Midbrain (tissue), 1 donor: ENCODE data around the gene APBA2.
A peak's percentile ranks its signal among the peaks of the same experiment; 100 is the strongest.

Experiments used
- DNase-seq: peaks from one replicate; lab custom pipeline; 2025; lab: John Stamatoyannopoulos, UW

APBA2 gene

DNA sequence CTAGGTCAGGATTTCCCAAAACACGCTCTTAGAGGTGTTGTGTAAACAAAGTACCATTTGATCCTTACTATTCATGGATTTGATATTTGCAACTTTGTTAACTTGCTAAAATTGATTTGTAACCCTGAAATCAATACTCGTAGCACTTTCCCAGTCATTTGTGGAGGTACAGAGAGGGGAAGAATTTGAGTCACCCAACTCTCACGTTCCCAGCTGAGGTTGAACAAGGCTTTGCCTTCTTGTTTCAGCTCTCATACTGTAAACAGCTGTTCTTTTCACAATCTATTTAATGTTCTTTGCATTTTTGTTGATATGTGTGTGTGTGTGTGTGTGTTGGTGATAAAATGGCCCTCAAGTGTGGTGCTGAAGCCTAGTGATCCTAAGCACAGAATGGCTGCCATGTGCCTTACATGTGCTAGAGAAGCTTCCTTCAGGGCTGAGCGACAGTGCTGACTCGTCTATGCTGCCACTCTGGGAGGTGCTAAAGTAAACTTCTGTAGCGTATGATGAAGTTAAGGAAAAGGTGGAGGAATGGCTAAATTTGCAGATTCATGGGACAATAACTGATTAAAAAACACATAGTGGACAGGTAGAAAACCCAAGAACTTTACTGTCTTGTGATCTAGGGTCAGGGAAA is 173.2 kb downstream of the APBA2 start:
- DNase-seq = no peak

DNA sequence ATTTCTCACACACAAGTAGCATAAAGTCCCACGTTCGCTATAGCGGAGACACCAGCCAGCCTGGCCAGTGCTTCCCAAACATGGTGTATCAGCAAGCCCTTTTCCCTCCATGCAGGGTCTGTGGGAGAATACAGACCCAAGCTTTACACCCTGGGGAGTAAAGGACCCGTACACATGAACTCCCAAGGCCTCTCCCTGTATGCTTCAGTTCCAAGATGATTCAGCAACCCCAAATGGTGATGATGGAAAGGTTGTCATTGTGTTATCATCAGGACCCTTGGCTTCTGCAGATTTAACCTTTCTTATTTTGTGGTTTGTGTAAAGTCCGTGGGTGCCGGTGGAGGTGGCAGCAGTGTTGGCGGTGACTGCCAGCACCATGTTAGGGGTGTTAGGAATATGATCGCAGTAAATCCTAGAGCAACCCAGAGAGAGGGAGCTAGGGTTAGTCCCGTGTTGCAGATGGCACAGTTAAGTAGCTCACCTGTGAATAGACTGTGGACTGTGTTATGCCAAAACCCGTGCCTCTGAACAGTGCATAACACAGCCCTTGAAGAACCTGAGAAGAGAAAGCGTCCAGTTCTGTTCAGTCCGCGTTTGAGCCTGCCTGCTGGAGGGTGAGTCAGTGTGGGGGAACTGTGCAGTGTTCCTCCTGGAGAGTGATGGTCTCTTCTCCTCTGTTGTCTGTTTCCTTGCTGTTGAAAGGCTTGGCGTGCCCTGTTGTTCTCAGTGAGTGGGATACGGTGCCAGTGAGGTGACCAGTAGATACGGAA is 174.3 kb downstream of the APBA2 start:
- DNase-seq = no peak

DNA sequence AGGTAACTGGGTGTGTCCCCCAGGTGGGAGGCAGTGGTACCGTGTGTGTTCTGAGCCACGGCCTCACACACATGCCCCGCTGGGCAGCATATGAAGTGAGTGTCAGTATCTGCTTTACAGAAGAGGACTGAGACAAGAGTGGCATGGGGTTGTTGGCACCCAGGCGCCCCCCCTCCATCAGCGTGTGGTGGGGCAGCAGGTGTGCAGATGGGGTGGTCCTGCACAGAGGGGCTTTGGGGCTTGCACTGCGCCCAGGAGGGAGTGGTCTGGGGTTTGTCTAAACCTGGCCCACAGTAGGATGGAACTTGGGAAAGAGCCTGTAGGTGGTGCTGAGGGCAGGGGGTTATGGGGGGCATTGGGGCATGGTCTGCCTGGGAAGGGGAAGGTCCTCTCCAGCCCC is 176.0 kb downstream of the APBA2 start:
- DNase-seq = no peak

DNA sequence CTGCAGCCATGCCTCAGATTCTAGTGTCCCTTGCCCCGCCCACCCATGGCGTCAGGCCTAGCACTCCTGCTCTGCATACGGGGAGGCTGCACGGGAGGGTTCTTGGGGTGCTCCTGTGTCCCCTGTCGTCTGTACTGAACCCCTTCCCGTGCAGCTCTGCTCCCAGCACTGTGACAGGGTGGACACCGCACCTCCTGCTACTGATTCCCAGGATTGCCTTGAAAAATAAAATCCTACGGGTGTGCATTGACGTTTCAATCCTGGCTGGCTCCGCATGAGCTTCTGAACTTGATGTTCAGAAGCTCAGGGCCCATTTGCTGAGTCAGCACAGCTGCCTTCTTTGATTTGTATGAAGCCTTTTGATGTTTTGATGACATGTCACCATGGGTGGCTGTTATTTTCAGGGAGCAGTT is 176.4 kb downstream of the APBA2 start:
- DNase-seq = peak; percentile 48

DNA sequence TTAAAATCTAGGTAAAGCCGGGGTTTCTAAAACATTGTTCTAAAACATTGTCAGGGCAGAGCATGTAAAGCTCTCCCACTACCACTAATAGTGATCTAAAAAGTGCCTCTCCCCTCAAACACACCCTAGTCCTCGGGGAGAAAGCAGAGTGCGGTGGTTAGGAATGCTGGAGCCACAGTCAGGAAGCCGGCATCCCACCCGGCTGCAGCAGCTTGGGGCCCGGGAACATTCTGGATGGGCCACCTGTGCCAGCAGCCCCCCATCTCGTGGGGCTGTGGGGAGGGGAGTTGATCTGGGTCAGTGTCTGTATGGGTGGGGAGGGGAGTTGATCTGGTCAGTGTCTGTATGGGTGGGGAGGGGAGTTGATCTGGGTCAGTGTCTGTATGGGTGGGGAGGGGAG is 176.9 kb downstream of the APBA2 start:
- no peak for DNase-seq

DNA sequence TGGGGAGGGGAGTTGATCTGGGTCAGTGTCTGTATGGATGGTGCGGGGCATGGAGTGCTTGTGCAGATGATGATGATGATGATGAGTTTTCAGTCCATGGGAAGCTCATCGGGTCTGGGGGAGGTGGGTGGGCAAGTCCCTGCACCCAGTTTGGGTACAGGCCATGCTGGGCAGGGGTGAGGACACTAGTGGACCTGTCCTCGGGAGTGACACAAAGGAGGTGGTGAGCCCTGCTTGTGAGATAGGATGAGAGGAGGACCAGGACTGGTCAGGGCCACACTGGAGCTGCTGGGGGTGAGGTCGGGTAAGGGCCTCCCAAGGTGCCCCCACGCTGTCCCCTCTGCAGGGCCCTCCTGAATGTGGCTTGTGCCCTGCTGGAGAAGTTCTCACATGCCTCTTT is 177.9 kb downstream of the APBA2 start:
- DNase-seq = no peak

DNA sequence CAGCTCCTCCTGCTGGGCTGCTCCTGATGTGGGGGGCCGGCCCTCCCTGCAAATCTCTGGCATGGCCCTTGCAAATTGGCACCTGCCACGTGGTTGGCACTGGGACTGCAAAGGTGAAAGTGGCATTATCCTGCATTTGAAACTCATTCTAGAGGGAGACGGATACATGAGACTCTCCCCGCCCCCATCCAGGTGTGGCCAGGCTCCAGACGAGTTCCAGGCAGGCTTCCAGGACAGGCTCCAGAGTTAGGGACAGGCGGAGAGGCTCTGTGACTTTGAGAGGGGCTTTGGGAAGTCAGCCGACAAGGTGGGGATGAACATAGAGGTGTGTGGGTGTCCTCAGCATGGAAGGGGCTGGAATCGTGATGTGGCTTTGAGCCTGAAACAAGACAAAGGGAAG is 178.5 kb downstream of the APBA2 start:
- DNase-seq = no peak

DNA sequence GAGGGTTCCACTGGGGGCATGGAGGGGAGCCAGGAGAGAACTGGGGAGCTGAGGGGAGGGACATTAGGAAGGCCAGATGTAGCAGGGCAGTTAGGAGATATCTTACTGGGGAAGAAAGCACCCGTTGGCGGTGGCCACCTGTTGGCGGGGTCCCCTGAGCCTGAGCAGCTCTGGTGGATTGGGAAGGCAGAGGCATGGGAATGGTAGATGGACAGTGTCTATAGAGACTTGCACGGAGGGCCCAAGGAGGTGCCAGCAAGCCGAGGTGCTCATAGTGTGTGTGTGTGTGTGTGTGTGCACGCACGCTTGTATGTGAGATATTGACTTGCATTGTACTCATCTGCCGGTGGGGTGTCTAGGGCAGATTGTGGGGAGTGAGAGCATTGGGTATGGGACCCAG is 179.0 kb downstream of the APBA2 start:
- no peak for DNase-seq

DNA sequence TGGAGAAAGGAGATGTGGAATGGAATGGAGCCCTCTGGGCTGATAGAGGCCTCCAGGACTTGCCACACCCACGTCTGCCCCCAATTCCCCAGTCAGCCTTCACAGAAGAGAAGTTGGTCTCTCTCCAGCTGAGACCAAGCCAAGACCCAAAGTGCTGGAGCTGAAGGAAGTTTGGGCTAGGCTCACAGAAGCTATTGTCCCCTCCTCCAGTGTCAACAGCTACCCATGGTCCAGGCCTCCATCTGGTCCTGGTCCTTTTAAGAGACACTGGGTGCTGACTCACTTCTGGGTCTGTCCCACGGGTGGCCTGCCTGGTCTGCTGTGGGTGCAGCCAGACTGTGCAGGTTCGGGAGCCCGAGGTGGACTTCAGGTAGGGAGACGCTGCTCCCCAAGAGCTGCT is 179.8 kb downstream of the APBA2 start:
- DNase-seq = no peak

DNA sequence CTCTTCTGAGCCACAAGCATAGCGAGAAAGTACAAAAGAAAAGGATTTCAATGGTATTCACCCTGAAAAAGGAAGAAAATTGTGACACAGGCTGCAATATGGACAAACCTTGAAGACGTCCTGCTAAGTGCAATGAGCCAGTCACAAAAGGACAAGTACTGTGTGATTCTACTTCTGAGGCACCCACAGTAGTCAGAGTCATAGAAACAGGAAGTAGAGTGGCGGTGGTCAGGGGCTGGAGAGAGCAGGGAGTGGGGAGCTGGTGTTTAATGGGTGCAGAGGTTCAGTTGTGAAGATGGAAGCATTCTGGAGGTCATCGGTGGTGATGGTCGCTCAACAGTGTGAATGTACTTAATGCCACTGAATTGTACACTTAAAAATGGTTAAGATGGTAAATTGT is 180.5 kb downstream of the APBA2 start:
- DNase-seq = no peak

DNA sequence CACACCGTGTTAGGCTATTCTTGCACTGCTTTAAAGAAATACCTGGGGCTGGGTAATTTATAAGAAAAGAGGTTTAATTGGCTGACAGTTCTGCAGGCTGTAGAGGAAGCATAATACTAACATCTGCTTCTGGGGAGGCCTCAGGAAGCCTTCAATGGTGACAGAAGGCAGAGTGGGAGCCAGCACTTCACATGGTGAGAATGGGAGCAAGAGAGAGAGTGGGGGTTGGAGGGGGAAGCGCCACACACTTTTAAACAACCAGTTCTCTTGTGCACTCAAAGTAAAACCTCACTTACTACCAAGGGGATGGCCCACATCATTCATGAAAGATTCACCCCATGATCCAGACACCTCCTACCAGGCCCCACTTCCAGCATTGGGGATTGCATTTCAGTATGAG is 181.1 kb downstream of the APBA2 start:
- no peak for DNase-seq

DNA sequence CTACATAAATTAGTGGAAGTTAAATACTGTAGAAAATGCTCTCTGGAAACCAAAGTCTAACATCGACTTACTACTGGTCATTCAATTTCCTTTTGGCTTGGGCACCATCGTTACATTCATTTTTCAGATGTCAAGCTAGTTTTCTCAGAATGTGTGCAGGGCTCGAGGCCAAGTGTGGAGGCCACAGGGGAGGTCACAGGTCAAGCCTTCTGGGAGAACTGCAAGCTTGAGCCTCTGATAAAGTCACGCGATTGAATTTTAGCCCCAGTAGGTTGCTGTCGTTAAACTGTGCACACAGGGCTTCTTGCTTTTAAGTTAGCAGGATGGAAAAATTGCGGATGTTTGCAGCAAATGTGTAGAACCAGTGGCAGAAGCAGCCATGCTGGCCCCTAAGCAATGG is 182.2 kb downstream of the APBA2 start:
- DNase-seq = no peak

DNA sequence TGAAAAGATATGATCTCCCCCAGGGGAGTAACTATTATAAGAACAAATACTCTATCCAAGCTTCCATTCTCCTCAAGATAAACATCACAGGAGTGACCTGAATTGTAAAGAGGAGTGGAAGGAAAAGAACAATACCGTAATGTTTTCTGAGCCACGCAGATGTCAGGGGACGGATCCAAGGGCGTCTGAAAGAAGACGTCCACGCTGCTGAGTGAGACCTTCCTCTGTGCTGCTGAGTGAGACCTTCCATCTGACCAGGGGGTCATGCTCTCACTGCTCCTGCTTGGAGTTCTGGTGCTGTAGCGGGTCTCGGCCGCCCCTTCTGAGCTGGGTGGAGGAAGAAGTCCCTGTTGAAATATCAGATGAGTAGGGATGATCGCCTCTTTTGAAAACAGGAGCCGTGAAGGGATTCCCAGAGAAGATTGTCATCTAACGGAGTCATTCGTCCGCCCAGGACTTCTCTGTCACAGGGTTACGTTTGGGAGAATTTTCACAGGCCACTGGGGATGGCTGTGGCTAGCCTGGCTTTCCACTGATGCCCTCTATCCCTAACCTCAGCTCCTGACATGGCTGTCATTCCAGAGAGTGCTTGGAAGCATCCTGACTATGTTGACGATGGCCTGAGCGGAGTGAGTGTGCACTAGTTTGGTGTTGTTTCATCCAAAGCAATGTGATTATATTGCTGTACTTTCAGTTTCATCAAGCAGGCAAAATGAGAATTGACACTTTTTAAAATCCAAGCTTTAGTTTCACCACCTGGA is 184.9 kb downstream of the APBA2 start:
- DNase-seq = peak; percentile 80

DNA sequence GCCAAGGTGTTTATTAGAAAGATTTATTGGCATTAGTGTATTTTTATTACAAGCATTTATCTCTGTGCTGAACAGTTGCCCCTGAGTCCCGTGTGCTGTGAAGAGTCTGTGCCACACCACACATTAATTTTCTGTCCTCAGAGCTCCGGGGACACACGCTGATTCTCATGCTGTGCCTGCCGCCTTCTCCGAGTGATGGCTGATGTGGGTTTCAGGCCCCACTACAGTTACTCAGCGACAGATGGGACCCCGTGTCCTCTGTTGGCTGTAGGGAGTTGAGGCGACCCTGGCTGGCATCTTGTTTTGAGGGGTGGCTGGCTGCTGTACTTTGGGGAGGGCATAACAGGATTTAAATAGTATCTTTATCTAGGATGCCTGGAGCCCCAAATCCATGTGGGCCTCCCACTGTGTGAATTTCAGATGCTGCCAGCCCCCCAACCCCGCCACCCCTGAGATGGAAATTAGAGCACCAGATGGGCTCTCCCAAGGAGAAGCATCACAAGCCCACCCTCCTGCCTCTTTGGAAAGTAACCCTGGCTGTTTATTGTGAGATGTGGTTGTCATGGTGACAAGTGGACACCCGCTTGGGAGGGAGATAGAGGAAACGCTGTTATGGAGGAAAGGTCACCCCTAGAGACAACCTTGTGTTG is 185.6 kb downstream of the APBA2 start:
- DNase-seq = peak; percentile 50

DNA sequence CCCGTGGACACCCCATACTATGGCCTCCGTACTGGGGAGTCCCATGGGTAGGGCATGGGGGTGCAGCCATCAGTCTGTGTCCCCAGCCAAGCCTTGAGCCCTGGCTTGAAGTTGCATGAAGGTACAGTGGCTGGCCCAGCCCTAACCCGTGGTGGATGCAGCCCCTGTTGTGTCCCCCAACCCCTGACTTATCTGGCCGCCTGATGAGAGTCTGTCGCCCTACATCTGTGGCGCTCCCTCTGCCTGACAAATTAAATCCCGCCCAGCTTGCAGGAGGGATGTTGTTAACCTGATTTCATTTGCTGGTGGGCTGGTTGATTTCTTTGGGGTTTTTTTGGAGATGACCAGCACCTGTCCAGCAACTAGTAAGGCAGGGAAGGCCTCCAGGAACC is 186.1 kb downstream of the APBA2 start:
- DNase-seq = no peak

DNA sequence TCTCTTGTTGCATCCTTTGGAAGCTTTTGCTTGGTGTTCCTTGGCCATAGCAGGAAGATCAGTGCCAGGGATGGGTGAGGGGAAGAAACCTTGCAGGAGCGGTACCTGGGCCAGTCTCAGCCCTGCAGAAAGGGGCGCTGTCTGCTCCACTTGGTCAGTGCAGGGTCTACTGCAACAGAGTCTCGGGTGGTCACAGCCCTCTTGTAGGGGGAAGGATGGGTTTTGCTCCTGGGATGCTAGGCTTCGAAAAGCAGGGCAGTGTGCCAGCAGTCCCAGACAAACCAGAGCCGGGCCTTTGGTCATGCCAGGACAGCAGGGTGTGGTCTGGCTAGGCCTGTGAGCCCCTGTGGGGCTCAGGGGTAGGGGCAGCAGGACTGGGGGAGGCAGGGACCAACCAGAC is 186.7 kb downstream of the APBA2 start:
- DNase-seq = no peak

DNA sequence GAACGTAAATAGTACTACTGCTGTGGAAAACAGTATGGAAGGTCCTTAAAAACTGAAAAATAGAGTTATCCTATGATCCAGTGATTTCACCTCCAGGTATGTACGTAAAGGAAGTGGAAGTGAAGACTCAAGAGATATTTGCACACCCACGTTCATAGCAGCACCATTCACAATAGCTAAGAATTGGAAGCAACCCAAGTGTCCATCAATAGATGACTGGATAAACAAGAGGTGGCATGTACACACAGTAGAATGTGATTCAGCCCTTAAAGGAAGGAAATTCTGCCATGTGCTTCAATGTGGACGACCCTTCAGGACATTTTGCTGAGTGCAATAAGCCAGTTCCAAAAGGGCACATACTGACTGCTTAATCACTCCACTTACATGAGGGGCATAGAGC is 188.3 kb downstream of the APBA2 start:
- no peak for DNase-seq

DNA sequence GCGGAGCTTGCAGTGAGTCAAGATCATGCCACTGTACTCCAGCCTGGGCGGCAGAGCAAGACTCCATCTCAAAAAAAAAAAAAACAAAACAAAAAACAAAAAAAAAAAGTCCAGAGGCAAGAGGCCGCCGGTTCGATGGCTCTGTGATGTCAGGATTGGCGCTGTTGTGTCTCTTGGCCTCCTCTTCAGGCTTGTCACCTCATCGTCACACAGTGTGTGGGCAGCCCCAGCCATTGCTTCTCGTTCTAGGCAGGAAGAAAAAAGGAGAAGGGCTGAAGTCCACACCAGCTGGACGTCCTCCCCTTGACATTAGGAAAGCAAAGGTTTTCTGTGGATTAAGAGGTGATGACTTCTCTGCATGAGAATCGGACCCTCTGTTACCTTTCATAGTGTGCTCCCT is 192.8 kb downstream of the APBA2 start:
- DNase-seq = no peak

DNA sequence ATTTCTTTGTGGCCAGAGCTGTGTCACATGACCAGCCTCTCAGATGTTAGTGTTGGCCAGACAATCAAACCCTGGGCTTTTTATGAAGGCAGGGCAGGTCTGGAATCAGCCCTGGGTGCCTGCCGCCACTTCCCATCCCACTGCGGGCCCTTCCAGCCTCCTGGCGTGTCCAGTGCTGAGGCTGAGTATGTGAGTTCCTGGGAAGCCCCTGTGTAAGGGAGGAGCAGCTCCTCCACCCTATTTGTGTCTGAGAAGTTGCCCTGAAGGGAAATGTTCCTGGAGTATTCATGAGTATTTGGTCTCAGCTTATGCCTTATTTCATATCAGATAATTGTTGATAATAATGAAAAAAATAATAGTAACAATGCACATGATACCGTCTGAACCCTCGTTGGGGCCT is 193.7 kb downstream of the APBA2 start:
- DNase-seq = no peak

DNA sequence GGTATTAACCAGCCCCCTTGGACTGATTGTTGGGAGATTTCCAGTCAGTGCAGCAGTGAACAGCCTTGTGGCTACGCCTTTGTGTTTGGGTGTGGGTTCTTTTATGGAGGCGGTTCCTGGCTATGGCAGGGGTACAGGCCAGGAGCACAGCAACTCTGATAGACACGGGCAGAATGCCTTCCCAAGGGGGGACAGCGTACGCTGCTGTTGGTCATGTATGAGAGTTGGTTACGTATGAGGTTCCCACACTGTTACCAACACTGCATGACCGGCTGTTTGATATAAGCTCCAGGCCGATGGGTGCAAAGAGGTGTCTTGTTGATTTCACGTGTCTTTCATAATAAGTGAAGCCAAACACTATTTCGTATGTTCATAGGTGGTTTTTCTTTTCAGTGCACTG is 196.0 kb downstream of the APBA2 start:
- DNase-seq = no peak

DNA sequence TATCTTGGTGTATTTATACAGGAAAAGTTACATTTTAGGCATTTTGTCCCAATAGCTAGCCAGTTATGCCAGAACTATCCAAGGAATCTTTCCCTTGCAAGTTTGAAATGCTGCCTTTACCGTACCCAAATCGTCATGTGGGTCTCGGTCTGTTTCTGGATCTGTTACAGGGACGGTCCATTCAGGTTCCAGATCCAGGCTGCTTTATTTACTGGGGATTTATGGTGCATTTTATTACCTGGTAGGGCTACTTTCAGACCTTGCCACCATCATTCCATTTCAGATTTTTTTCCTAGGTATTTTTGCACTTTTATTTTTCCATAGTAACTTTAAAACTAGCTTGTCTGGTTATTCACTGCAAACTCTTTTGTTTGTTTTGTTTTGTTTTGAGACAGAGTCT is 197.4 kb downstream of the APBA2 start:
- no peak for DNase-seq

DNA sequence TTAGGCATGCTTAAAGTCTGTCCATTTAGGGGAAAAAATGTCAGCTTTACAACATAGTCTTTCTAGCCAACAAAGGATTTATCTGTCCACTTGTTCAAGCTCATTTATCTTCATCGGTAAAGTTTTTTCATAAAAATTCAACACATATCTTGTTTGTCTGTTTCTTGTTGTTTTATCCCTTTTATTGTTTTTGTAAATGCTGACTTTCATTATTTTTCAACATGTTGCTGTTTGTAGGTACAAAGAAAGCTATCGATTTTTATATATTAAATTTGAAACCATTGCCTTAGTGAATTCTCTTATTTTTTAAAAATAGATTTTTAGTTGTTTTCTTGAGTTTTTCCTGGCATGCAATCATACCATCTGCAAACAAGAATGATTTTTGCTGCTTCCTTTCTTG is 198.1 kb downstream of the APBA2 start:
- no peak for DNase-seq

DNA sequence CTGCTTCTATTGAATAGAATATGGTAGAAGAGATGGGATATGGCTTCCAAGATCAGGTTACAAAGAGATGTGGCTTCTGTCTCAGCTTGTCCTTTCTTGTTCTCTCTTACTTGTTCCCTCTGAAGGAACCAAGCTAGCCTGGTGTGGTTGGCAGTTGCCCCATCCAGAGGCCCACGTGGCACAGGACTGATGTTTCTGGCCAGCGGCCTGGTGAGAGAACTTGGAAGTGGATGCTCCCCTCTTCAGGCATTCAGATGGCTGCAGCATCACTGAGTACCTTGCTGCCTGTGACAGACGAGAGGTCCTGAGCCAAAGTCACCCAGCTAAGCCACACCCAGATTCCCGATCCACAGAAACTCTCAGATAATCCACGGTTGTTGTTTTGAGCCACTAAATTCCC is 200.2 kb downstream of the APBA2 start:
- DNase-seq = no peak
